T-cell (primary cell): ENCODE data around the gene MICA. TPM values are rescaled to one million over a fixed set of nuclear protein-coding genes. Genes with fewer than 3 reads are reported as not detected.

Experiments
- ATAC-seq, 4 experiments: fragments of 200-7000 bp in 3 of 4; fragments of 150-1000 bp in 1 of 4; cut with Tn5 transposase; replicated peaks in 1 of 4; 1 replicate in 3 of 4; 2 replicates in 1 of 4; pipeline ENCODE4 v1.10.0; 2021; ENCODE audit warnings: moderate library complexity in 3 of 4, mild to moderate bottlenecking in 2 of 4, moderate number of reproducible peaks in 1 of 4
- CTCF ChIA-PET, 2 donors: fragments of 300-600 bp; sonication (Branson Sonifier 250); formaldehyde crosslinking; loops; one replicate each; lab custom pipeline; 2022; ENCODE audit warnings: antibody characterized with exemption in 2 of 2; lab: Charles Lee
- POLR2A ChIA-PET, 2 donors: fragments of 300-600 bp; sonication (Branson Sonifier 250); formaldehyde crosslinking; loops; one replicate each; lab custom pipeline; 2022; ENCODE audit warnings: antibody characterized with exemption in 2 of 2; lab: Charles Lee
- DNase-seq, 35 experiments: peaks; one replicate each; pipeline versions ENCODE4 v3.0.0 to v3.0.0-alpha.2; 2013 to 2023
- H3K27ac ChIP-seq: one replicate; pipeline ENCODE4 v1.5.1; 2013; ENCODE audit warnings: low read length
- H3K27me3 ChIP-seq, 2 experiments: replicated peaks in 1 of 2; 1 replicate in 1 of 2; 2 replicates in 1 of 2; pipeline versions ENCODE4 v1.6.1 to v1.7.0; 2013; ENCODE audit warnings: low read length in 1 of 2, mixed read lengths in 1 of 2; ENCODE audit not compliant: control insufficient read depth in 2 of 2, insufficient read depth in 2 of 2; ENCODE audit errors: extremely low read depth in 1 of 2
- H3K36me3 ChIP-seq, 2 donors: 1 replicate in 1 of 2; 2 replicates in 1 of 2; pipeline versions ENCODE4 v1.6.1 to v1.7.0; 2013; ENCODE audit warnings: low read length in 1 of 2; ENCODE audit not compliant: control insufficient read depth in 2 of 2, insufficient read depth in 1 of 2; ENCODE audit errors: extremely low read depth in 1 of 2
- H3K4me1 ChIP-seq, 2 experiments: 1 replicate in 1 of 2; 2 replicates in 1 of 2; pipeline versions ENCODE4 v1.6.1 to v1.7.0; 2013; ENCODE audit warnings: low read length in 2 of 2, mixed read lengths in 1 of 2; ENCODE audit not compliant: insufficient read depth in 2 of 2, control insufficient read depth in 1 of 2; ENCODE audit errors: extremely low read depth in 1 of 2
- H3K4me3 ChIP-seq, 2 donors: 1 replicate in 1 of 2; 2 replicates in 1 of 2; pipeline versions ENCODE4 v1.5.1 to v1.7.0; 2013; ENCODE audit warnings: mild to moderate bottlenecking in 2 of 2, low read length in 1 of 2, moderate library complexity in 1 of 2; ENCODE audit not compliant: control insufficient read depth in 1 of 2; ENCODE audit errors: extremely low read depth in 1 of 2
- H3K9me3 ChIP-seq: 2 replicates; pipeline ENCODE4 v1.7.0; 2013
- H3K27ac Mint-ChIP-seq, 2 donors: one replicate each; pipeline ENCODE4 v1.8.0; 2020 to 2021; ENCODE audit warnings: mild to moderate bottlenecking in 2 of 2, mixed read lengths in 2 of 2
- H3K27me3 Mint-ChIP-seq, 2 donors: one replicate each; pipeline ENCODE4 v1.8.0; 2021 to 2022; ENCODE audit warnings: mixed read lengths in 2 of 2
- H3K36me3 Mint-ChIP-seq: one replicate; pipeline ENCODE4 v1.8.0; 2021; ENCODE audit warnings: mixed read lengths
- H3K4me1 Mint-ChIP-seq, 3 donors: one replicate each; pipeline ENCODE4 v1.8.0; 2020 to 2022; ENCODE audit warnings: mixed read lengths in 3 of 3, mild to moderate bottlenecking in 1 of 3
- H3K4me3 Mint-ChIP-seq, 3 donors: one replicate each; pipeline ENCODE4 v1.8.0; 2020 to 2022; ENCODE audit warnings: mild to moderate bottlenecking in 3 of 3, mixed read lengths in 3 of 3, moderate library complexity in 3 of 3
- H3K9me3 Mint-ChIP-seq, 3 donors: one replicate each; pipeline ENCODE4 v1.8.0; 2020 to 2022; ENCODE audit warnings: mixed read lengths in 3 of 3
- WGBS: methylation state at CpG from one replicate; pipeline ENCODE4 v1.1.5; 2013; ENCODE audit warnings: missing lambda C conversion rate; ENCODE audit not compliant: insufficient coverage; 5-methylcytosine and 5-hydroxymethylcytosine counted together
- total RNA-seq, 35 experiments: library from RNA in 6 of 35; stranded (reverse) in 6 of 35; fragments of 120-200 nt in 1 of 35; gene quantifications; one replicate each; pipeline versions ENCODE4 v1.2.1 to v1.2.4 and lab custom pipeline; 2013 to 2026

Gene MICA
- total RNA-seq, 5 donors from 2014 or later (not counting 1 experiment from before 2014, with no cell fraction given): 5.5 to 24.0 (median 14.9) TPM

GRCh38 chr6:31378062-31378720 is 25.2 kb upstream of the MICA start:
- no peak overlapping the region for H3K4me3 ChIP-seq
- H3K4me1 ChIP-seq: no peaks in the 10 kb centered on the region
- Mint-ChIP-seq H3K27me3 (peaks cover 17 to 21% of the 10 kb centered on the region in 2 donors), H3K9me3 (no peaks in the 10 kb centered on the region), H3K4me1 (no peaks in the 10 kb centered on the region), H3K36me3 (no peaks in the 10 kb centered on the region), H3K4me3 (no peak overlapping the region), H3K27ac (no peak overlapping the region)
- 54% methylated on average over 4 of the region's 9 CpGs for WGBS
- ATAC-seq (no peak), DNase-seq (no peak)
- ChIA-PET POLR2A (no interaction called here), CTCF (no interaction called here)
- no peaks in the 10 kb centered on the region for H3K9me3 ChIP-seq
- no peaks in the 10 kb centered on the region for H3K36me3 ChIP-seq
- peaks cover 0 to 30% of the 10 kb centered on the region in 2 experiments for H3K27me3 ChIP-seq
- H3K27ac ChIP-seq: no peak overlapping the region

- Histone ChIP-seq H3K27me3 (peaks cover 0 to 30% of the 10 kb centered on the region in 2 experiments), H3K36me3 (no peaks in the 10 kb centered on the region), H3K4me3 (no peak overlapping the region), H3K4me1 (no peaks in the 10 kb centered on the region), H3K27ac (no peak overlapping the region), H3K9me3 (no peaks in the 10 kb centered on the region)
- H3K4me3 Mint-ChIP-seq: no peak overlapping the region
- ChIA-PET CTCF (no interaction called here), POLR2A (no interaction called here)
- ATAC-seq (no peak), DNase-seq (no peak)
- H3K4me1 Mint-ChIP-seq: no peaks in the 10 kb centered on the region
- no peaks in the 10 kb centered on the region for H3K36me3 Mint-ChIP-seq
- peaks cover 17 to 21% of the 10 kb centered on the region in 2 donors for H3K27me3 Mint-ChIP-seq
- no peak overlapping the region for H3K27ac Mint-ChIP-seq
- H3K9me3 Mint-ChIP-seq: no peaks in the 10 kb centered on the region
- 72% methylated on average over 5 of the region's 6 CpGs for WGBS
Observed at GRCh38 chr6:31378721-31379103, 24.7 kb upstream of the MICA start.

GRCh38 chr6:31379850-31380249 is 23.5 kb upstream of the MICA start:
- no peak overlapping the region for H3K27ac ChIP-seq
- ATAC-seq (no peak), DNase-seq (no peak)
- no peaks in the 10 kb centered on the region for H3K9me3 ChIP-seq
- ChIA-PET CTCF (interaction anchor here in 1 of 2 donors (0.5 to 0.7 kb wide), 2 partner anchors 13 to 244 kb away, joined by 3 to 4 read pairs; no protein-coding TSS in a partner anchor), POLR2A (no interaction called here)
- 0% methylated on average over 1 of the region's 10 CpGs for WGBS
- no peaks in the 10 kb centered on the region for H3K36me3 ChIP-seq
- no peaks in the 10 kb centered on the region for H3K4me1 ChIP-seq
- no peak overlapping the region for H3K4me3 Mint-ChIP-seq
- no peaks in the 10 kb centered on the region for H3K36me3 Mint-ChIP-seq
- H3K27me3 ChIP-seq: peaks cover 0 to 35% of the 10 kb centered on the region in 2 experiments
- no peaks in the 10 kb centered on the region for H3K4me1 Mint-ChIP-seq
- peaks cover 17 to 21% of the 10 kb centered on the region in 2 donors for H3K27me3 Mint-ChIP-seq
- H3K9me3 Mint-ChIP-seq: no peaks in the 10 kb centered on the region
- H3K4me3 ChIP-seq: no peak overlapping the region
- H3K27ac Mint-ChIP-seq: no peak overlapping the region

GRCh38 chr6:31381666-31382065 is 21.7 kb upstream of the MICA start:
- Mint-ChIP-seq H3K9me3 (no peaks in the 10 kb centered on the region), H3K4me1 (no peaks in the 10 kb centered on the region), H3K27ac (no peak overlapping the region), H3K27me3 (peaks cover 16 to 21% of the 10 kb centered on the region in 2 donors), H3K4me3 (no peak overlapping the region), H3K36me3 (no peaks in the 10 kb centered on the region)
- DNase-seq (no peak), ATAC-seq (no peak)
- H3K27ac ChIP-seq: no peak overlapping the region
- no peaks in the 10 kb centered on the region for H3K36me3 ChIP-seq
- no peak overlapping the region for H3K4me3 ChIP-seq
- ChIA-PET POLR2A (no interaction called here), CTCF (interaction anchor here in 1 of 2 donors (0.6 kb wide), 1 partner anchor 256 kb away, joined by 3 read pairs; no protein-coding TSS in a partner anchor)
- WGBS: no CpG with 5 or more reads among the region's 4 CpGs
- no peaks in the 10 kb centered on the region for H3K9me3 ChIP-seq
- H3K27me3 ChIP-seq: peaks cover 0 to 35% of the 10 kb centered on the region in 2 experiments
- H3K4me1 ChIP-seq: no peaks in the 10 kb centered on the region

- H3K9me3 ChIP-seq: no peaks in the 10 kb centered on the region
- H3K27ac Mint-ChIP-seq: no peak overlapping the region
- no peaks in the 10 kb centered on the region for H3K9me3 Mint-ChIP-seq
- H3K4me3 ChIP-seq: no peak overlapping the region
- ChIA-PET POLR2A (no interaction called here), CTCF (no interaction called here)
- ATAC-seq: peak in 1 of 4 experiments; percentile 44
- DNase-seq: no peak
- WGBS: no CpG with 5 or more reads among the region's 5 CpGs
- H3K27me3 ChIP-seq: peaks cover 0 to 24% of the 10 kb centered on the region in 2 experiments
- H3K4me1 ChIP-seq: no peaks in the 10 kb centered on the region
- H3K4me3 Mint-ChIP-seq: no peak overlapping the region
- H3K4me1 Mint-ChIP-seq: no peaks in the 10 kb centered on the region
- H3K36me3 ChIP-seq: no peaks in the 10 kb centered on the region
- H3K27ac ChIP-seq: no peak overlapping the region
- no peaks in the 10 kb centered on the region for H3K36me3 Mint-ChIP-seq
- H3K27me3 Mint-ChIP-seq: peaks cover 10 to 21% of the 10 kb centered on the region in 2 donors
Observed at GRCh38 chr6:31383149-31383548, 20.2 kb upstream of the MICA start.

GRCh38 chr6:31385041-31385440 is 18.4 kb upstream of the MICA start:
- Histone ChIP-seq H3K27ac (no peak overlapping the region), H3K4me1 (no peaks in the 10 kb centered on the region), H3K4me3 (no peak overlapping the region), H3K9me3 (no peaks in the 10 kb centered on the region), H3K36me3 (no peaks in the 10 kb centered on the region), H3K27me3 (peaks cover 0 to 9% of the 10 kb centered on the region in 2 experiments)
- ChIA-PET CTCF (no interaction called here), POLR2A (no interaction called here)
- WGBS: 75% methylated on average over 2 of the region's 3 CpGs
- Mint-ChIP-seq H3K36me3 (no peaks in the 10 kb centered on the region), H3K27me3 (peaks cover 0 to 8% of the 10 kb centered on the region in 2 donors), H3K4me3 (no peak overlapping the region), H3K9me3 (no peaks in the 10 kb centered on the region), H3K27ac (no peak overlapping the region), H3K4me1 (no peaks in the 10 kb centered on the region)
- ATAC-seq: no peak
- DNase-seq: no peak
